SK-N-SH (cell line): ENCODE results near the gene BORCS6.
A peak's percentile ranks its signal among the peaks of the same experiment; 100 is the strongest.

ENCODE experiments used
- EZH2phosphoT487 ChIP-seq: fragments of 200-600 bp; sonication (generic); IDR thresholded peaks from 2 replicates; pipeline ENCODE4 v1.6.1; 2017; ENCODE audit warnings: low read depth, mixed run types, mild to moderate bottlenecking, antibody characterized with exemption, moderate library complexity, borderline replicate concordance
- FOSL2 ChIP-seq: IDR thresholded peaks from 2 replicates; pipeline ENCODE4 v1.4.0; 2012; ENCODE audit warnings: low read depth, mild to moderate bottlenecking, moderate library complexity, borderline replicate concordance
- GATA2 ChIP-seq: sonication (generic); formaldehyde crosslinking; IDR thresholded peaks from 2 replicates; pipeline ENCODE4 v1.5.0; 2020; ENCODE audit warnings: mild to moderate bottlenecking, missing genetic modification reagents
- MAX ChIP-seq: IDR thresholded peaks from 2 replicates; pipeline ENCODE4 v1.4.0; 2012; ENCODE audit warnings: low read depth
- NRF1 ChIP-seq: IDR thresholded peaks from 2 replicates; pipeline ENCODE4 v1.6.1; 2012; ENCODE audit warnings: low read depth, mild to moderate bottlenecking, low read length
- PBX3 ChIP-seq: IDR thresholded peaks from 2 replicates; pipeline ENCODE4; 2012
- POLR2AphosphoS5 ChIP-seq: IDR thresholded peaks from 2 replicates; pipeline ENCODE4 v1.6.1; 2012; ENCODE audit warnings: low read depth, low read length
- RCOR1 ChIP-seq: fragments of 150-350 bp; IDR thresholded peaks from 2 replicates; pipeline ENCODE4 v1.6.1; 2017; ENCODE audit warnings: antibody characterized with exemption, low read length
- RFX5 ChIP-seq: IDR thresholded peaks from 2 replicates; pipeline ENCODE4 v1.6.1; 2012; ENCODE audit warnings: mild to moderate bottlenecking, improper control_type of control experiment, low read length
- SIN3A ChIP-seq: IDR thresholded peaks from 2 replicates; pipeline ENCODE4 v1.6.1; 2012; ENCODE audit warnings: low read depth, mild to moderate bottlenecking, low read length, moderate library complexity, borderline replicate concordance
- TF ChIP-seq, protein P1 (sequence below): fragments of 150-350 bp; IDR thresholded peaks from 2 replicates; pipeline ENCODE4 v1.6.1; 2017; ENCODE audit warnings: antibody characterized with exemption, low read length, low read depth, borderline replicate concordance
- TF ChIP-seq, protein P2 (sequence below): fragments of 200-600 bp; sonication (generic); IDR thresholded peaks from 2 replicates; pipeline ENCODE4 v1.6.1; 2017; ENCODE audit warnings: antibody characterized with exemption, mild to moderate bottlenecking, moderate library complexity

GRCh38 chr17:8221663-8222379 lies 31.8 kb upstream of the BORCS6 start:
- TF ChIP-seq, protein P1, sequence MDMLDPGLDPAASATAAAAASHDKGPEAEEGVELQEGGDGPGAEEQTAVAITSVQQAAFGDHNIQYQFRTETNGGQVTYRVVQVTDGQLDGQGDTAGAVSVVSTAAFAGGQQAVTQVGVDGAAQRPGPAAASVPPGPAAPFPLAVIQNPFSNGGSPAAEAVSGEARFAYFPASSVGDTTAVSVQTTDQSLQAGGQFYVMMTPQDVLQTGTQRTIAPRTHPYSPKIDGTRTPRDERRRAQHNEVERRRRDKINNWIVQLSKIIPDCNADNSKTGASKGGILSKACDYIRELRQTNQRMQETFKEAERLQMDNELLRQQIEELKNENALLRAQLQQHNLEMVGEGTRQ, result no peak
- TF ChIP-seq POLR2AphosphoS5 (no peak), NRF1 (no peak), RFX5 (no peak), RCOR1 (peak; percentile 49; the same call in 1 of the 2 replicates), EZH2phosphoT487 (no peak), MAX (no peak; the same call in 1 of the 2 replicates), PBX3 (no peak), FOSL2 (peak; percentile 64), SIN3A (0 out of 2 replicates have a peak, but pooled peaks have one; percentile 12), GATA2 (CRISPR knock-in tag) (no peak)
- TF ChIP-seq, protein P2, sequence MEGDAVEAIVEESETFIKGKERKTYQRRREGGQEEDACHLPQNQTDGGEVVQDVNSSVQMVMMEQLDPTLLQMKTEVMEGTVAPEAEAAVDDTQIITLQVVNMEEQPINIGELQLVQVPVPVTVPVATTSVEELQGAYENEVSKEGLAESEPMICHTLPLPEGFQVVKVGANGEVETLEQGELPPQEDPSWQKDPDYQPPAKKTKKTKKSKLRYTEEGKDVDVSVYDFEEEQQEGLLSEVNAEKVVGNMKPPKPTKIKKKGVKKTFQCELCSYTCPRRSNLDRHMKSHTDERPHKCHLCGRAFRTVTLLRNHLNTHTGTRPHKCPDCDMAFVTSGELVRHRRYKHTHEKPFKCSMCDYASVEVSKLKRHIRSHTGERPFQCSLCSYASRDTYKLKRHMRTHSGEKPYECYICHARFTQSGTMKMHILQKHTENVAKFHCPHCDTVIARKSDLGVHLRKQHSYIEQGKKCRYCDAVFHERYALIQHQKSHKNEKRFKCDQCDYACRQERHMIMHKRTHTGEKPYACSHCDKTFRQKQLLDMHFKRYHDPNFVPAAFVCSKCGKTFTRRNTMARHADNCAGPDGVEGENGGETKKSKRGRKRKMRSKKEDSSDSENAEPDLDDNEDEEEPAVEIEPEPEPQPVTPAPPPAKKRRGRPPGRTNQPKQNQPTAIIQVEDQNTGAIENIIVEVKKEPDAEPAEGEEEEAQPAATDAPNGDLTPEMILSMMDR, result no peak
